Body of pancreas (tissue), 4 donors: ENCODE results near the gene TRMU. TPM values are rescaled to one million over a fixed set of nuclear protein-coding genes. Genes with fewer than 3 reads are reported as not detected.
A peak's percentile ranks its signal among the peaks of the same experiment; 100 is the strongest.

ENCODE experiments used
- ATAC-seq: fragments of 150-250 bp; one replicate; pipeline ENCODE4 v1.9.1; 2016
- DNase-seq, 4 donors: peaks; one replicate each; pipeline ENCODE4 v3.0.0-alpha.2; 2019
- H3K27ac ChIP-seq, 4 donors: fragments of 200-600 bp; sonication (generic); 1 replicate in 3 of 4; 2 replicates in 1 of 4; pipeline versions ENCODE4 v1.5.1 to v1.6.1; 2016 to 2019; ENCODE audit warnings: mild to moderate bottlenecking in 1 of 4, mixed read lengths in 1 of 4, moderate library complexity in 1 of 4
- H3K27me3 ChIP-seq, 2 donors: fragments of 200-600 bp; sonication (generic); one replicate each; pipeline ENCODE4 v1.6.0; 2016; ENCODE audit warnings: mild to moderate bottlenecking in 1 of 2
- H3K36me3 ChIP-seq, 2 donors: fragments of 200-600 bp; sonication (generic); replicated peaks in 1 of 2; 2 replicates each; pipeline ENCODE4 v1.5.1; 2016; ENCODE audit warnings: low read depth in 2 of 2; ENCODE audit not compliant: insufficient read depth in 1 of 2
- H3K4me1 ChIP-seq: fragments of 200-600 bp; sonication (generic); one replicate; pipeline ENCODE4 v1.6.0; 2016
- H3K4me3 ChIP-seq, 2 donors: fragments of 200-600 bp; sonication (generic); 1 replicate in 1 of 2; 2 replicates in 1 of 2; pipeline ENCODE4 v1.5.1; 2016 to 2019
- H3K9me3 ChIP-seq, 3 donors: fragments of 200-600 bp; sonication (generic); 1 replicate in 2 of 3; 2 replicates in 1 of 3; pipeline ENCODE4 v1.5.1; 2016
- POLR2A ChIP-seq, 3 donors: fragments of 450-650 bp; IDR thresholded peaks; one replicate each; pipeline ENCODE4 v1.6.1; 2016; ENCODE audit warnings: antibody characterized with exemption in 3 of 3, mild to moderate bottlenecking in 2 of 3
- WGBS, 2 donors: methylation state at CpG; one replicate each; pipeline ENCODE4 v1.1.5; 2017; 5-methylcytosine and 5-hydroxymethylcytosine counted together
- intact Hi-C: fragments of 100-400 bp; cut with DNase I; formaldehyde crosslinking; loops from one replicate; pipeline ENCODE4 v1.15.1; 2023
- total RNA-seq, 2 donors: library from RNA; depleted of rRNA; stranded (reverse); fragments of >200 nt; gene quantifications; one replicate each; pipeline ENCODE4 v1.1.0, GENCODE V29; 2016
- TF ChIP-seq, protein P1 (sequence below), 7 experiments: fragments of 450-650 bp in 4 of 7; fragments of 200-600 bp in 3 of 7; sonication (generic) in 3 of 7; IDR thresholded peaks; one replicate each; pipeline ENCODE4 v1.5.1; 2016 to 2019; ENCODE audit warnings: antibody characterized with exemption in 7 of 7

The TRMU gene
- total RNA-seq, 2 donors from 2014 or later = 34.2 to 43.5 TPM

DNA sequence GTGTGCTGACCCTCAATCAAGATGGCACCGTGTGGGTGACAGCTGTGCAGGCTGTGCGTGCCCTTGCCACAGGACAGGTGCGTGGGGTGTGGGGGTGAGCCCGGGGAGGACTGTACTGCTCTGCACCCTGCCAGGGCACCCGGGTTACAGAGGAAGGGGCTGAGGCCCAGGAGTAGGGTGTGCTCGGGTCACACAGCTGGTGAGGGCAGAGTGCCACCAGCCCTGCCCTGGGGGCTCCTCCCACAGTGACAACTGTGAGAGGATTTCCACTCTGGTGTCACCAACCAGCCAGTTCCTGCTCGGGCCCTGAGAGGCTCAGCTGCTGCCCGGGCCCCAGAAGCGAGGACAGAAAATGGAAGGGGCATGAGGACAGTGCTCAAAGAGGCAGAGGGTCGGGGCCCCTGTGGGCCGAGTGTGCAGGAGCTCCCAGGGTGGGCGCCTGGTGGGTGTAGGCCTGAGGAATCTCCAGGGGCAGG is 20.5 kb downstream of the TRMU start:
- ATAC-seq = no peak
- peaks cover 3 to 11% of the 10 kb centered on the region in 2 donors for H3K36me3 ChIP-seq
- TF ChIP-seq, protein P1, sequence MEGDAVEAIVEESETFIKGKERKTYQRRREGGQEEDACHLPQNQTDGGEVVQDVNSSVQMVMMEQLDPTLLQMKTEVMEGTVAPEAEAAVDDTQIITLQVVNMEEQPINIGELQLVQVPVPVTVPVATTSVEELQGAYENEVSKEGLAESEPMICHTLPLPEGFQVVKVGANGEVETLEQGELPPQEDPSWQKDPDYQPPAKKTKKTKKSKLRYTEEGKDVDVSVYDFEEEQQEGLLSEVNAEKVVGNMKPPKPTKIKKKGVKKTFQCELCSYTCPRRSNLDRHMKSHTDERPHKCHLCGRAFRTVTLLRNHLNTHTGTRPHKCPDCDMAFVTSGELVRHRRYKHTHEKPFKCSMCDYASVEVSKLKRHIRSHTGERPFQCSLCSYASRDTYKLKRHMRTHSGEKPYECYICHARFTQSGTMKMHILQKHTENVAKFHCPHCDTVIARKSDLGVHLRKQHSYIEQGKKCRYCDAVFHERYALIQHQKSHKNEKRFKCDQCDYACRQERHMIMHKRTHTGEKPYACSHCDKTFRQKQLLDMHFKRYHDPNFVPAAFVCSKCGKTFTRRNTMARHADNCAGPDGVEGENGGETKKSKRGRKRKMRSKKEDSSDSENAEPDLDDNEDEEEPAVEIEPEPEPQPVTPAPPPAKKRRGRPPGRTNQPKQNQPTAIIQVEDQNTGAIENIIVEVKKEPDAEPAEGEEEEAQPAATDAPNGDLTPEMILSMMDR (IDR thresholded peaks at IDR 0.05) = no peak
- no peak for TF ChIP-seq POLR2A (IDR thresholded peaks at IDR 0.05)
- no peaks in the 10 kb centered on the region for H3K9me3 ChIP-seq
- DNase-seq = no peak
- intact Hi-C loops = loop anchor here (5.0 kb wide), 1 partner anchor 36 kb away; no protein-coding TSS in a partner anchor
- no peak overlapping the region for H3K4me3 ChIP-seq
- no peak overlapping the region for H3K27ac ChIP-seq
- peaks cover 37% of the 10 kb centered on the region for H3K4me1 ChIP-seq
- no peaks in the 10 kb centered on the region for H3K27me3 ChIP-seq
- 75 to 100% methylated on average over 2 to 10 of the region's 12 CpGs for WGBS, 2 donors

DNA sequence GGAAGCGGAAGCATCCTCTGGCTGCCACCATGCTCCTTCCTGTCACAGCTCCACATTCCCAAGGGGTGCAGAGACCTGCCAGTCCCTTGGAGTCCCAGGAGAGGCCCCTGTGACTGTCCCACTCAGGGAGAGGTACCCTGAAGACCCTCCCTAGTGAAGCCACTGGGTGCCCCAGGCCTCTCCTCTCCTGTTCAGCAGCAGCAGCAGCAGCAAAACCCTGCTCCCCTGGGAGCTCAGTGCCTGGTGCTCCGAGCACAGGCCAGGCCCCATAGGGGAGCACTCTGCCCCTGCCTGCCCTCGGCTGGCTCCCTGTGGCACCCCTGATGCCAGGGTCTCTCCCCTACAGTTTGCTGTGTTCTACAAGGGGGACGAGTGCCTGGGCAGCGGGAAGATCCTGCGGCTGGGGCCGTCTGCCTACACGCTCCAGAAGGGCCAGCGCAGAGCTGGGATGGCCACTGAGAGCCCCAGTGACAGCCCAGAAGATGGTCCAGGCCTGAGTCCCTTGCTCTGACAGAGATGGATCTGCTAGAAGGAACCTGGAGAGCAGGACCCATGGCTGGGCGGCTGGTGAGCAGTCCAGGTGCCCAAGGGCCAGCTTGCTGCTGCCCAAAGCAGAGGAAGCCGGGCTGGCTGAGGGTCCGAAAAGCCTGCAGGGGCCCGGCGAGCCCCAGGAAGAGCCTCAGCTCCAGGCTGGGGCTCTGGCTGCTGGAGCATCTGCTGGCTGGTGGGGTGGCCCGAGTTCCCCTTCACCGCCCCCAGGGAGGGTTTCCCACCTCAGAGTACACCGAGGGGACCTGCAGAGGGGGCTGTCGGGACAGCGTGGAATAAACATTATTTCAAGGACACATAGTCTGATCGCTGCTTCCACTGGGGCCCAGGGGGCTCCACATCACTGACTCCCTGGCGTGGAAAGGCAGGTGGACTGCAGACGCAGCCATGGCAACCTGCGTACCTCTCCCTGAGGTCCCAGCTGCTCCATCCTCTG is 21.3 kb downstream of the TRMU start:
- DNase-seq = no peak
- no peaks in the 10 kb centered on the region for H3K27me3 ChIP-seq
- no peaks in the 10 kb centered on the region for H3K9me3 ChIP-seq
- intact Hi-C loops = loop anchor here (5.0 kb wide), 1 partner anchor 36 kb away; no protein-coding TSS in a partner anchor
- TF ChIP-seq, protein P1 (IDR thresholded peaks at IDR 0.05) = no peak
- no peak for ATAC-seq
- H3K4me1 ChIP-seq = peaks cover 36% of the 10 kb centered on the region
- WGBS, 2 donors = 92 to 100% methylated on average over 4 to 23 of the region's 23 CpGs
- H3K27ac ChIP-seq = no peak overlapping the region
- peaks cover 3 to 8% of the 10 kb centered on the region in 2 donors for H3K36me3 ChIP-seq
- no peak overlapping the region for H3K4me3 ChIP-seq

DNA sequence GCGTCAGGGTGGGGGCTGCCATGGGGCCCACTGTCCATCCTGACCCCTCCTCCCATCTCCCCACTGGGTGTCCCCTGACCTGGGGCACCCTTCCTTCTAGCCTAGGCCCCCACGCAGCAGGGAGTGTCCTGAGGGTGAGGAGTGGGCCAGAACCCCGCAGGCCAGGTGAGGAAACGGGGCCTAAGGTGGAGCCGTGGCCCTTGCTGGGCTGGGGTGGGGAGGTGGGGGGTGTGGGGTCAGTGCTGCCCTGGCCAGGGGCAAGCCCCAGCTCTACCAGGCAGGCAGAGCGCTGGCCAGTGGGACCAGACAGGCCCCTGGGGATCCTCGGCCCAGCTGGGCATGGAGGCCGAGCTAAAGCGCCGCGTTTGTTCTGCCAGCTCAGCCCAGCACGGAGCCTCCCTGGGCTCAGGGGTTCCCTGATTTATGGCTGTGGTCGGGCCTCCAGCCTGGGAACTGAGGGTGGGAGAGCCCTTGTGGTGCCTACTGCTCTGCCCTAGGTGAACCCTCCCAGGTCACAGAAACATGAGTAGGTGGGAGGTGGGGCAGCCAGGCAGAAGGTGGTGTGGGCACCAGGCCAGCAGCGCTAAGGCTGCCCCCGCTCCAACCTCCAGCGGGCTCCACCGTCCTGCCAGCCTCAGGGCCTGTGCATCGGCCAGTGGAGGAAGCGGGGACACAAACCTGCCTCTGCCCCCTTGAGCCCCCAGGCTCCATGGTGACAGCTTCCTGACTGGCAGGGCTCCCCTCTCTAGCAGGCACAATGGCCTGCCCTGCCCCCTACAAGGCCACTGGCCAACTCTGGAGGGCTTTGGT is 22.4 kb downstream of the TRMU start:
- intact Hi-C loops = loop anchor here (5.0 kb wide), 1 partner anchor 34 kb away; no protein-coding TSS in a partner anchor
- TF ChIP-seq POLR2A (IDR thresholded peaks at IDR 0.05) = no peak
- TF ChIP-seq, protein P1 (IDR thresholded peaks at IDR 0.05) = no peak
- Histone ChIP-seq H3K27me3 (no peaks in the 10 kb centered on the region), H3K27ac (no peak overlapping the region), H3K9me3 (no peaks in the 10 kb centered on the region), H3K4me3 (no peak overlapping the region), H3K4me1 (peaks cover 35% of the 10 kb centered on the region), H3K36me3 (peaks cover 3 to 6% of the 10 kb centered on the region in 2 donors)
- ATAC-seq = no peak
- DNase-seq = peak in 2 of 4 donors; percentile 8 to 15
- WGBS, 2 donors = 75% methylated on average over 14 of the region's 19 CpGs; no CpG with 5 or more reads in 1 of the 2 donors

DNA sequence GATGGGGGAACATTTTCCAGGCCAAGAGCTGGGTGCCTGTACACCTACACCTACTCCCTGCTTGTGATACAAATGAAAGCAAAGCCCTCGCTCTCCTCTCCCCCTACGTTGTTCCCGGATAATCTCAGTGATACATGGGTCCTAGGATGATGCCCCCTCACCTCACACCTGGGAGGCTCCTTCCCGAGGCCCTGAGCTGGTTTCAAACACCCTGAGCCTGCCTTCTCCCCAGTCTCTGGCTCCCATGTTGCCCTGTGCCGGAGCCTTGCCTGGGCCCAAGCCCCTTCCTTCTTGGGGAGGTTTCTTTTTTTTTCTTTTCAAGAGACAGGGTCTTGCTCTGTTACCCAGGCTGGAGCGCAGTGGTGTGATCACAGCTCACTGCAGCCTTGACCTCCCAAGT is 23.3 kb downstream of the TRMU start:
- intact Hi-C loops = loop anchor here (5.0 kb wide), 1 partner anchor 34 kb away; no protein-coding TSS in a partner anchor
- Histone ChIP-seq H3K9me3 (no peaks in the 10 kb centered on the region), H3K4me1 (peaks cover 27% of the 10 kb centered on the region), H3K36me3 (peaks cover 3 to 6% of the 10 kb centered on the region in 2 donors), H3K27me3 (no peaks in the 10 kb centered on the region), H3K27ac (no peak overlapping the region), H3K4me3 (no peak overlapping the region)
- DNase-seq (peak in 1 of 4 donors; percentile 10), ATAC-seq (no peak)
- TF ChIP-seq, protein P1 (IDR thresholded peaks at IDR 0.05) = no peak
- TF ChIP-seq POLR2A (IDR thresholded peaks at IDR 0.05) = no peak
- 93 to 98% methylated on average over 6 of the region's 6 CpGs for WGBS, 2 donors
